ENCODE results near the gene TMEM42. TPM values are rescaled to one million over a fixed set of nuclear protein-coding genes. Genes with fewer than 3 reads are reported as not detected.
"Not testable (repeated sequence)": the region's sequence is repeated elsewhere in the genome, so short reads cannot be mapped to it uniquely, and the experiment has no call there.

TMEM42 gene
- total and polyA plus RNA-seq, 7 donors = 7.5 to 15.6 (median 12.5) TPM

DNA sequence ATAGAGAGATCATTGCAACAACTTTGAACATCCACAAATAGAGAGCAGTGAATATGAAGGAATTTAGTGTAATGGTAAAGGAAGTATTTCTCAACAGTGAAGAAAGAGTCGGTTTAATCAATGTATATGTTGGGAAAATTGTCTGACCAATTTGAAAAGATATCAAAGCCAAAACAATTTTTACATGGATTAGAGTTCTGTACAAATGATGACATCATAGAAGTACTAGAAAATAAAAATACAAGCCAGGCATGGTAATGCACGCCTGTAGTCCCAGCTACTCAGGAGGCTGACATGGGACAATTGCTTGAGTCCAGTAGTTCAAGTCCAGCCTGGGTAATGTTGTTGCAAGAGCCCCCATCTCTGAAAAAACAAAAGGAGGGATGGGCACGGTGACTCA lies 26.0 kb upstream of the TMEM42 start:
- ATAC-seq = no peak
- DNase-seq = no peak
- 97 to 99% (median 97%) methylated on average over 3 of the region's 3 CpGs for WGBS, 3 donors
- Histone ChIP-seq H3K36me3 (ENCODE audit: insufficient read depth in 1 of 2, low read depth in 1 of 2) (no peaks in the 10 kb centered on the region), H3K27me3 (ENCODE audit: insufficient read depth in 3 of 3, low read length in 2 of 3) (no peaks in the 10 kb centered on the region), H3K4me3 (no peak overlapping the region), H3K4me1 (no peaks in the 10 kb centered on the region), H3K27ac (no peak overlapping the region), H3K9me3 (peaks cover 6% of the 10 kb centered on the region)
- intact Hi-C loops (cut with DNase I) = no loop called here
- TF ChIP-seq, protein P1, sequence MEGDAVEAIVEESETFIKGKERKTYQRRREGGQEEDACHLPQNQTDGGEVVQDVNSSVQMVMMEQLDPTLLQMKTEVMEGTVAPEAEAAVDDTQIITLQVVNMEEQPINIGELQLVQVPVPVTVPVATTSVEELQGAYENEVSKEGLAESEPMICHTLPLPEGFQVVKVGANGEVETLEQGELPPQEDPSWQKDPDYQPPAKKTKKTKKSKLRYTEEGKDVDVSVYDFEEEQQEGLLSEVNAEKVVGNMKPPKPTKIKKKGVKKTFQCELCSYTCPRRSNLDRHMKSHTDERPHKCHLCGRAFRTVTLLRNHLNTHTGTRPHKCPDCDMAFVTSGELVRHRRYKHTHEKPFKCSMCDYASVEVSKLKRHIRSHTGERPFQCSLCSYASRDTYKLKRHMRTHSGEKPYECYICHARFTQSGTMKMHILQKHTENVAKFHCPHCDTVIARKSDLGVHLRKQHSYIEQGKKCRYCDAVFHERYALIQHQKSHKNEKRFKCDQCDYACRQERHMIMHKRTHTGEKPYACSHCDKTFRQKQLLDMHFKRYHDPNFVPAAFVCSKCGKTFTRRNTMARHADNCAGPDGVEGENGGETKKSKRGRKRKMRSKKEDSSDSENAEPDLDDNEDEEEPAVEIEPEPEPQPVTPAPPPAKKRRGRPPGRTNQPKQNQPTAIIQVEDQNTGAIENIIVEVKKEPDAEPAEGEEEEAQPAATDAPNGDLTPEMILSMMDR (IDR thresholded peaks at IDR 0.05) = no peak

DNA sequence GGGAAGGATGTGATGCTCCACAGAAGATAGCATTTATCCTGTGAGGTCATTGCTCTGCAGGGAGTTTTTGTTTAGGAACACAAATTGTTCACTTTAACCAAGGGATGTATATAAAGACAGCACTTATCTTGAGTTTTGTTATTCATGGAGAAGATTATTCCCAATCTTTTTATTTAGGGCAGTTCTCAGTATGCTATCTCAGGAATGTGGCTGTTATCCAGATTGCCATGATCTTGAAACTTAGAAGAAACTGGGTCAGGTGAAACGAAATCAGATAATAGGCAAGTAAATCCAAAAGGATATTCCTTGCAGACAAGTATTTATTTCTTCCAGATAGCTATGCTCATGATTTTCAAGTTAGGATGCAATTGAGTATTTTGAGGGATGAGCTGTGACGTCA lies 19.3 kb upstream of the TMEM42 start:
- Histone ChIP-seq H3K36me3 (ENCODE audit: insufficient read depth in 1 of 2, low read depth in 1 of 2) (no peaks in the 10 kb centered on the region), H3K9me3 (no peaks in the 10 kb centered on the region), H3K4me3 (no peak overlapping the region), H3K4me1 (no peaks in the 10 kb centered on the region), H3K27me3 (ENCODE audit: insufficient read depth in 3 of 3, low read length in 2 of 3) (no peaks in the 10 kb centered on the region), H3K27ac (no peak overlapping the region)
- WGBS, 3 donors = 75 to 88% (median 79%) methylated on average over 2 of the region's 2 CpGs
- TF ChIP-seq, protein P1 (IDR thresholded peaks at IDR 0.05) = no peak
- intact Hi-C loops (cut with DNase I) = no loop called here
- ATAC-seq (no peak), DNase-seq (no peak)

DNA sequence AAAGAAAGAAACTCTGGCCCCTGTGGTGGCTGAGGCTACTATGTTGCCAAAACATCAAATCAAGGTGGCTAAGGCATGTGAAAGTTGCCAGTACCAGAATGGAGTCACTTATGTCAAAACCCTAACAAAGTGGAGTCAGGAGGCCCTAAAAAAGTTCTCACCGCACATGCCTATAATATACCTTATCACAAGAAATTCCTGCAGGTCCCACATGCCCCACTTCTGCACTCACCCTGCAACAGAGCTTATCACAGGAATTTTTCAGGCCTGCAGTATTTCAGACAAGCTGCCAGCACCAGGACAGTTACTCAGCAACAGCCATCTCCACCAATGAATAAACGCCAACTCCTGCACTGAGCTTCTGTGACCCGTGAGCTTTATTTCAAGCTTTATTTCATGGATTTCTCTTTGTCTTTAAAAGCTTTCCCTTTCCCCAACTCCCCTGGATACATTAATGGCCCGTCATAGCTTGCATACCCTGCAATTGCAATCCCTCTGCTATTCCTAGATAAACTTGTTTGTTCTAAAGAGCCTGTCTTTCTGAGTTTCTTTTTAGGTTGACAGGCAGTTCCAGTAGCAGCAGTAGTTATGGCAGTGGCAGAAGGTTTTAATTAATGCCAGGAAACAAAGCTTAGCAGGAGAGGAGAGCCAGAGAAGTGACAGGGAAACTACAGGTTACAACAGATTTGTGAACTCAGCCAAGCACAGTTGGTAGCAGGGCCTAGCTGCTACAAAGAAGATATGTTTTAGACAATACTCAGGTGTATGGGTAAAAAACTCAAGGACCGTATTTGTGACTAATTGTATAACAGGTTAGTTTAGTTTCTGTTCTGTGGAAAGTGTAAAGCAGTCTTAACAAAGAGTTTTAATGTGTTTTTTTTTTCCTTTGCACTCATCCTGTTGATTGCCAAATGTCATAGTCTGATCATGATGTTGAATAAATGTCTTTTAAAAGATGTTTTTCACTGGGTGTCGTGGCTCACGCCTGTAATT lies 15.9 kb upstream of the TMEM42 start:
- 84 to 89% (median 87%) methylated on average over 7 of the region's 7 CpGs for WGBS, 3 donors
- Histone ChIP-seq H3K27ac (no peak overlapping the region), H3K36me3 (ENCODE audit: insufficient read depth in 1 of 2, low read depth in 1 of 2) (no peaks in the 10 kb centered on the region), H3K4me1 (no peaks in the 10 kb centered on the region), H3K4me3 (no peak overlapping the region), H3K27me3 (ENCODE audit: insufficient read depth in 3 of 3, low read length in 2 of 3) (no peaks in the 10 kb centered on the region), H3K9me3 (no peaks in the 10 kb centered on the region)
- TF ChIP-seq, protein P1 (IDR thresholded peaks at IDR 0.05) = no peak
- DNase-seq = no peak
- no peak for ATAC-seq
- intact Hi-C loops (cut with DNase I) = no loop called here

DNA sequence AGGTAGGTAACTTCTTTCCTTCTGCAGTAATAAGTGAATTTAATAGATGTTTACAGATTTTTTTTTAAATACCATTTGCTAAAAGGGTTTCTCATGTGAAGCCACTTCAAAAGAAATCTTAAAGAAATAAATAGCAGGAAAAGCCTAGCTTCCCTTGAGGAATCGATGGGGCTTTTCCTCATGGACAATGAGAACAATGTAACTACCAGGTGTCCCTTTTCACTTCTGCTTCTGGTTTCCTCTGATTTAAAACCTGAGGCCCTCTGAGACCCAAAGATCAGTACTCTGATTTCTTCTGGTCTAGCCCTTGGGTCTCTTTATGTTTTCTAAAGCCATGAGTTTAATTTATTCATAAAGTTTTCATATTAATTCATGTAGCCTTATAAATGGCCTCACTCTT lies 13.1 kb upstream of the TMEM42 start:
- H3K4me3 ChIP-seq = no peak overlapping the region
- no peaks in the 10 kb centered on the region for H3K27me3 ChIP-seq (ENCODE audit: insufficient read depth in 3 of 3, low read length in 2 of 3)
- intact Hi-C loops (cut with DNase I) = no loop called here
- H3K36me3 ChIP-seq (ENCODE audit: insufficient read depth in 1 of 2, low read depth in 1 of 2) = no peaks in the 10 kb centered on the region
- H3K4me1 ChIP-seq = no peaks in the 10 kb centered on the region
- WGBS, 3 donors = 41 to 88% (median 88%) methylated on average over 1 of the region's 1 CpG
- no peaks in the 10 kb centered on the region for H3K9me3 ChIP-seq
- ATAC-seq (no peak), DNase-seq (no peak)
- TF ChIP-seq, protein P1 (IDR thresholded peaks at IDR 0.05) = no peak
- H3K27ac ChIP-seq = no peak overlapping the region

DNA sequence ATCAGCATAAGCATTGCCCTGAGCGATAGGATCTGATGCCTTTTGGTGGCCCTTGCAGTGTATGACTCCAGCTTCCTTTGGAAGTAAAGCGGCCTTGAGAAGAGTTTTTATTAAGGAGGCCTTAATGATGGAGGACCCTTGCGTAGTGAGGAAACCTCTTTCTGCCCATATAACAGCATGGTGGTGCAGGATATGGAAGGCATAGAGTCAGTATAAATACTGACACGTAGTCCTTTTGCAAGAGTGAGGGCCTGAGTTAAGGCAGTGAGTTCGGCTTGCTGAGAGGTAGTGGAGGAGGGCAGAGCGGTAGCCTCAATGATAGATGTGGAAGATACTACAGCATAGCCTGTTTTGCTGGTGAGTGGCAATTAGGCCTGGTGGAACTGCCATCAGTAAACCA lies 5.0 kb upstream of the TMEM42 start:
- H3K4me1 ChIP-seq; ATAC-seq; H3K27me3 ChIP-seq (ENCODE audit: insufficient read depth in 3 of 3, low read length in 2 of 3); H3K36me3 ChIP-seq (ENCODE audit: insufficient read depth in 1 of 2, low read depth in 1 of 2); intact Hi-C loops (cut with DNase I); H3K9me3 ChIP-seq; H3K27ac ChIP-seq; DNase-seq; H3K4me3 ChIP-seq: not testable (repeated sequence)
- 96 to 98% (median 97%) methylated on average over 6 of the region's 6 CpGs for WGBS, 3 donors
